Measurements from ENCODE around the gene PCDH12. TPM values are rescaled to one million over a fixed set of nuclear protein-coding genes. Genes with fewer than 3 reads are reported as not detected.

PCDH12 gene
- total RNA-seq, 1 experiment from 2014 or later = 0.15 TPM

- TF ChIP-seq EZH2phosphoT487 (IDR thresholded peaks at IDR 0.05; ENCODE audit: borderline replicate concordance, low read length) = no peak
- TF ChIP-seq EZH2 (IDR thresholded peaks at IDR 0.05; ENCODE audit: low read length, unreplicated experiment) = no peak
- no peak for TF ChIP-seq CTCF (conservative IDR thresholded peaks at IDR 0.05; ENCODE audit: low read depth, low read length)
Observed at GRCh38 chr5:141942185-141942857, 15.7 kb downstream of the PCDH12 start.

GRCh38 chr5:141941779-141942178, 16.2 kb downstream of the PCDH12 start:
- no TSS peak for BruUV-seq (replicated peaks)
- ChIA-PET CTCF (no interaction called here), POLR2A (ENCODE audit: unreplicated experiment) (no interaction called here)
- Histone ChIP-seq H4K20me1 (ENCODE audit: low read length) (no peaks in the 10 kb centered on the region), H3K27ac (ENCODE audit: low read length) (no peak overlapping the region), H3K27me3 (ENCODE audit: low read length) (no peaks in the 10 kb centered on the region), H3K36me3 (ENCODE audit: low read depth, low read length) (no peaks in the 10 kb centered on the region; the same call in 1 of the 2 replicates), H3F3A (ENCODE audit: low read length, unreplicated experiment) (no peaks in the 10 kb centered on the region), H2AFZ (ENCODE audit: low read length) (no peak overlapping the region), H3K9me3 (ENCODE audit: low read length) (no peaks in the 10 kb centered on the region), H3K9me2 (replicated peaks; ENCODE audit: low read length) (no peaks in the 10 kb centered on the region), H3K9ac (ENCODE audit: low read length) (no peak overlapping the region), H3K79me2 (ENCODE audit: low read length) (no peaks in the 10 kb centered on the region), H3K4me2 (ENCODE audit: low read length) (no peak overlapping the region), H3K4me3 (ENCODE audit: low read length) (no peak overlapping the region), H3K4me1 (ENCODE audit: insufficient read depth, low read length) (no peaks in the 10 kb centered on the region)
- TF ChIP-seq EZH2 (IDR thresholded peaks at IDR 0.05; ENCODE audit: low read length, unreplicated experiment) (no peak), CTCF (conservative IDR thresholded peaks at IDR 0.05; ENCODE audit: low read depth, low read length) (no peak), EZH2phosphoT487 (IDR thresholded peaks at IDR 0.05; ENCODE audit: borderline replicate concordance, low read length) (no peak)
- ATAC-seq (no peak), DNase-seq (no peak)
- intact Hi-C loops (cut with micrococcal nuclease) = no loop called here

More at GRCh38 chr5:141942185-141942857, 15.7 kb downstream of the PCDH12 start:
- ATAC-seq (no peak), DNase-seq (no peak)
- no peaks in the 10 kb centered on the region for H4K20me1 ChIP-seq (ENCODE audit: low read length)
- no peaks in the 10 kb centered on the region for H3K9me2 ChIP-seq (replicated peaks; ENCODE audit: low read length)
- no peaks in the 10 kb centered on the region for H3F3A ChIP-seq (ENCODE audit: low read length, unreplicated experiment)
- no peak overlapping the region for H3K4me3 ChIP-seq (ENCODE audit: low read length)
- no TSS peak for BruUV-seq (replicated peaks)
- ChIA-PET CTCF (no interaction called here), POLR2A (ENCODE audit: unreplicated experiment) (no interaction called here)
- no peaks in the 10 kb centered on the region; the same call in 1 of the 2 replicates for H3K36me3 ChIP-seq (ENCODE audit: low read depth, low read length)
- no peak overlapping the region for H3K4me2 ChIP-seq (ENCODE audit: low read length)
- H3K27me3 ChIP-seq (ENCODE audit: low read length) = no peaks in the 10 kb centered on the region
- no peak overlapping the region for H3K27ac ChIP-seq (ENCODE audit: low read length)
- no peaks in the 10 kb centered on the region for H3K79me2 ChIP-seq (ENCODE audit: low read length)
- H3K4me1 ChIP-seq (ENCODE audit: insufficient read depth, low read length) = no peaks in the 10 kb centered on the region
- no peak overlapping the region for H2AFZ ChIP-seq (ENCODE audit: low read length)
- no peaks in the 10 kb centered on the region for H3K9me3 ChIP-seq (ENCODE audit: low read length)
- H3K9ac ChIP-seq (ENCODE audit: low read length) = no peak overlapping the region
- intact Hi-C loops (cut with micrococcal nuclease) = no loop called here

- no peaks in the 10 kb centered on the region for H3K9me2 ChIP-seq (replicated peaks; ENCODE audit: low read length)
- H3K4me2 ChIP-seq (ENCODE audit: low read length) = no peak overlapping the region
- H3K4me3 ChIP-seq (ENCODE audit: low read length) = no peak overlapping the region
- H3F3A ChIP-seq (ENCODE audit: low read length, unreplicated experiment) = no peaks in the 10 kb centered on the region
- TF ChIP-seq EZH2 (IDR thresholded peaks at IDR 0.05; ENCODE audit: low read length, unreplicated experiment) (no peak), EZH2phosphoT487 (IDR thresholded peaks at IDR 0.05; ENCODE audit: borderline replicate concordance, low read length) (no peak), CTCF (conservative IDR thresholded peaks at IDR 0.05; ENCODE audit: low read depth, low read length) (no peak)
- no peak overlapping the region for H3K9ac ChIP-seq (ENCODE audit: low read length)
- no TSS peak for BruUV-seq (replicated peaks)
- H3K36me3 ChIP-seq (ENCODE audit: low read depth, low read length) = no peaks in the 10 kb centered on the region; the same call in 1 of the 2 replicates
- no peaks in the 10 kb centered on the region for H3K27me3 ChIP-seq (ENCODE audit: low read length)
- H4K20me1 ChIP-seq (ENCODE audit: low read length) = no peaks in the 10 kb centered on the region
- no peak overlapping the region for H2AFZ ChIP-seq (ENCODE audit: low read length)
- no peaks in the 10 kb centered on the region for H3K79me2 ChIP-seq (ENCODE audit: low read length)
- no peaks in the 10 kb centered on the region for H3K9me3 ChIP-seq (ENCODE audit: low read length)
- peak; percentile 24 for DNase-seq
- no peaks in the 10 kb centered on the region for H3K4me1 ChIP-seq (ENCODE audit: insufficient read depth, low read length)
- no peak overlapping the region for H3K27ac ChIP-seq (ENCODE audit: low read length)
- peak; percentile 84 for ATAC-seq
- intact Hi-C loops (cut with micrococcal nuclease) = no loop called here
- ChIA-PET CTCF (interaction anchor here (0.6 kb wide), 1 partner anchor 51 kb away, joined by 3 read pairs; no protein-coding TSS in a partner anchor), POLR2A (ENCODE audit: unreplicated experiment) (no interaction called here)
Observed at GRCh38 chr5:141941307-141941706, 16.7 kb downstream of the PCDH12 start.
